IMR-90 (cell line): ENCODE data around the gene FOXC1. TPM values are rescaled to one million over a fixed set of nuclear protein-coding genes. Genes with fewer than 3 reads are reported as not detected.

Experiments
- ATAC-seq: fragments of 200-7000 bp; cut with Tn5 transposase; 2 replicates; pipeline ENCODE4 v1.9.1; 2020; ENCODE audit warnings: low read depth, mild to moderate bottlenecking, moderate library complexity
- BruUV-seq: library from RNA; stranded (reverse); fragments of 400-500 nt; replicated peaks from 2 replicates; lab custom pipeline; 2021; lab: Mats Ljungman, UMichigan
- CTCF ChIA-PET: fragments of 300-600 bp; formaldehyde crosslinking; extraction: SDS; loops from one replicate; lab custom pipeline; 2021; ENCODE audit warnings: antibody characterized with exemption; lab: Yijun Ruan, JAX
- POLR2A ChIA-PET: fragments of 300-600 bp; sonication (Branson Sonifier 250); formaldehyde crosslinking; loops from one replicate; lab custom pipeline; 2022; ENCODE audit warnings: antibody characterized with exemption; ENCODE audit not compliant: unreplicated experiment; lab: Charles Lee
- DNase-seq: peaks from one replicate; pipeline ENCODE4 v3.0.0; 2013
- H2AFZ ChIP-seq: replicated peaks from 2 replicates; pipeline ENCODE3; 2013; ENCODE audit warnings: low read length, mild to moderate bottlenecking; ENCODE audit not compliant: poor library complexity
- H2AK5ac ChIP-seq: 2 replicates; pipeline ENCODE4 v1.6.1; 2013; ENCODE audit warnings: low read depth, low read length, inconsistent platforms
- H2AK9ac ChIP-seq: replicated peaks from 2 replicates; pipeline ENCODE3; 2013; ENCODE audit warnings: mild to moderate bottlenecking, low read depth, low read length, moderate library complexity; ENCODE audit not compliant: poor library complexity
- H2BK120ac ChIP-seq: 2 replicates; pipeline ENCODE4 v1.6.1; 2013; ENCODE audit warnings: low read depth, low read length, inconsistent platforms
- H2BK15ac ChIP-seq: 3 replicates; pipeline ENCODE4 v1.6.1; 2013; ENCODE audit warnings: low read depth, low read length, inconsistent platforms
- H2BK20ac ChIP-seq: 2 replicates; pipeline ENCODE4 v1.6.1; 2013; ENCODE audit warnings: low read depth, mild to moderate bottlenecking, inconsistent platforms, low read length, moderate library complexity
- H2BK5ac ChIP-seq: 2 replicates; pipeline ENCODE4 v1.6.1; 2013; ENCODE audit warnings: mild to moderate bottlenecking, low read depth, low read length, inconsistent platforms; ENCODE audit not compliant: poor library complexity, severe bottlenecking
- H3K14ac ChIP-seq: replicated peaks from 2 replicates; pipeline ENCODE4 v1.6.1; 2013; ENCODE audit warnings: low read depth, low read length, inconsistent platforms
- H3K18ac ChIP-seq: 2 replicates; pipeline ENCODE4 v1.6.1; 2013; ENCODE audit warnings: low read depth, low read length, control low read depth
- H3K23ac ChIP-seq: 2 replicates; pipeline ENCODE4 v1.6.1; 2013; ENCODE audit warnings: low read depth, low read length, inconsistent platforms
- H3K27ac ChIP-seq: 2 replicates; pipeline ENCODE4 v1.5.1; 2013; ENCODE audit warnings: mild to moderate bottlenecking, control low read depth, low read length; ENCODE audit not compliant: insufficient read depth
- H3K27me3 ChIP-seq: 2 replicates; pipeline ENCODE4 v1.6.1; 2013; ENCODE audit warnings: low read length; ENCODE audit not compliant: control insufficient read depth, insufficient read depth
- H3K36me3 ChIP-seq: 2 replicates; pipeline ENCODE4 v1.6.1; 2013; ENCODE audit warnings: low read length, mixed read lengths; ENCODE audit not compliant: control insufficient read depth, insufficient read depth
- H3K4ac ChIP-seq: 2 replicates; pipeline ENCODE4 v1.6.1; 2013; ENCODE audit warnings: low read depth, low read length, inconsistent platforms
- H3K4me1 ChIP-seq: 2 replicates; pipeline ENCODE4 v1.6.1; 2013; ENCODE audit warnings: low read length, mixed read lengths; ENCODE audit not compliant: control insufficient read depth, insufficient read depth
- H3K4me2 ChIP-seq: 2 replicates; pipeline ENCODE4 v1.6.1; 2013; ENCODE audit warnings: low read depth, mild to moderate bottlenecking, control low read depth, low read length, moderate library complexity
- H3K4me3 ChIP-seq: 2 replicates; pipeline ENCODE4 v1.5.1; 2013; ENCODE audit warnings: low read depth, mild to moderate bottlenecking, control low read depth, low read length, moderate library complexity; ENCODE audit not compliant: insufficient read depth
- H3K56ac ChIP-seq: 2 replicates; pipeline ENCODE4 v1.6.1; 2013; ENCODE audit warnings: low read length, inconsistent platforms; ENCODE audit not compliant: insufficient read depth; ENCODE audit errors: extremely low read depth
- H3K79me1 ChIP-seq, 2 experiments: 2 replicates each; pipeline ENCODE4 v1.6.1; 2013; ENCODE audit warnings: low read length in 2 of 2, inconsistent platforms in 1 of 2, low read depth in 1 of 2
- H3K9ac ChIP-seq: 2 replicates; pipeline ENCODE4 v1.6.1; 2013; ENCODE audit warnings: low read depth, low read length, control low read depth
- H3K9me1 ChIP-seq: 2 replicates; pipeline ENCODE4 v1.6.1; 2013; ENCODE audit warnings: low read length, inconsistent platforms; ENCODE audit not compliant: insufficient read depth
- H3K9me3 ChIP-seq: 2 replicates; pipeline ENCODE4 v1.6.1; 2013; ENCODE audit warnings: low read length; ENCODE audit not compliant: control insufficient read depth, insufficient read depth
- H4K20me1 ChIP-seq: 2 replicates; pipeline ENCODE4 v1.6.1; 2013; ENCODE audit warnings: low read length, inconsistent platforms; ENCODE audit not compliant: insufficient read depth
- H4K5ac ChIP-seq: 2 replicates; pipeline ENCODE4 v1.6.1; 2013; ENCODE audit warnings: mild to moderate bottlenecking, low read depth, low read length, control low read depth
- H4K8ac ChIP-seq, 2 experiments: 2 replicates each; pipeline ENCODE4 v1.6.1; 2013; ENCODE audit warnings: low read depth in 2 of 2, low read length in 2 of 2, control low read depth in 1 of 2, inconsistent platforms in 1 of 2
- H4K91ac ChIP-seq: 2 replicates; pipeline ENCODE4 v1.6.1; 2013; ENCODE audit warnings: low read depth, low read length, inconsistent platforms; ENCODE audit not compliant: insufficient read depth
- BHLHE40 ChIP-seq: fragments of 150-350 bp; IDR thresholded peaks from 2 replicates; pipeline ENCODE4 v1.6.1; 2016; ENCODE audit warnings: mild to moderate bottlenecking, low read depth, low read length
- CEBPB ChIP-seq: IDR thresholded peaks from 2 replicates; pipeline ENCODE4 v1.6.1; 2012; ENCODE audit warnings: low read depth, low read length, improper control_type of control experiment
- CHD1 ChIP-seq: IDR thresholded peaks from 2 replicates; pipeline ENCODE4 v1.6.1; 2012; ENCODE audit warnings: low read depth, low read length, improper control_type of control experiment
- MAFK ChIP-seq: IDR thresholded peaks from 2 replicates; pipeline ENCODE4 v1.6.1; 2012; ENCODE audit warnings: low read depth, low read length, improper control_type of control experiment
- MAZ ChIP-seq: IDR thresholded peaks from 2 replicates; pipeline ENCODE4 v1.6.1; 2012; ENCODE audit warnings: low read depth, mild to moderate bottlenecking, low read length, improper control_type of control experiment, moderate library complexity, borderline replicate concordance
- MXI1 ChIP-seq: IDR thresholded peaks from 2 replicates; pipeline ENCODE4 v1.6.1; 2012; ENCODE audit warnings: low read depth, mild to moderate bottlenecking, low read length, moderate library complexity, borderline replicate concordance
- NFE2L2 ChIP-seq: fragments of 150-350 bp; IDR thresholded peaks from 2 replicates; pipeline ENCODE4 v1.6.1; 2016; ENCODE audit warnings: low read depth, mild to moderate bottlenecking, low read length
- POLR2A ChIP-seq: IDR thresholded peaks from 2 replicates; pipeline ENCODE4 v1.6.1; 2012; ENCODE audit warnings: mild to moderate bottlenecking, low read depth, low read length
- RAD21 ChIP-seq: IDR thresholded peaks from 2 replicates; pipeline ENCODE4 v1.6.1; 2012; ENCODE audit warnings: low read length, improper control_type of control experiment
- SMC3 ChIP-seq: fragments of 150-350 bp; IDR thresholded peaks from 2 replicates; pipeline ENCODE4 v1.6.1; 2016; ENCODE audit warnings: low read depth, mild to moderate bottlenecking, antibody characterized with exemption, low read length, moderate library complexity
- WGBS, 2 experiments: methylation state at CpG; one replicate each; pipeline versions ENCODE4 v1.1.5 to v1.1.7; 2013; ENCODE audit warnings: missing lambda C conversion rate in 2 of 2; ENCODE audit not compliant: insufficient read length in 1 of 2; ENCODE audit errors: extremely low coverage in 2 of 2; 5-methylcytosine and 5-hydroxymethylcytosine counted together
- dilution Hi-C: fragments of 300-500 bp; cut with HindIII; formaldehyde crosslinking; loops from one replicate; pipeline ENCODE4 v1.14.3; 2018; ENCODE audit warnings: low sequenced_read_pairs; ENCODE audit not compliant: unreplicated experiment
- in situ Hi-C: fragments of 300-500 bp; cut with MboI; formaldehyde crosslinking; loops from 3 replicates; pipeline ENCODE4 v1.14.3; 2019; ENCODE audit warnings: low sequenced_read_pairs, inconsistent platforms, mixed read lengths
- intact Hi-C: fragments of 100-400 bp; cut with micrococcal nuclease; formaldehyde crosslinking; loops from 2 replicates; pipeline ENCODE4 v1.10.0; 2022
- polyA plus RNA-seq, 3 experiments: library from polyadenylated mRNA; depleted of rRNA; stranded (reverse); fragments of >200 nt; gene quantifications; 2 replicates each; pipeline ENCODE4 v1.2.3, GENCODE V29; 2012; ENCODE audit warnings: low replicate concordance in 1 of 3
- total RNA-seq: library from RNA; depleted of rRNA; stranded (reverse); fragments of >200 nt; gene quantifications from 2 replicates; pipeline ENCODE4 v1.2.3, GENCODE V29; 2012
- TF ChIP-seq, protein P1 (sequence below): conservative IDR thresholded peaks from 2 replicates; pipeline ENCODE4 v1.5.1; 2012; ENCODE audit warnings: mild to moderate bottlenecking, low read depth, low read length, improper control_type of control experiment

The FOXC1 gene
- total and polyA plus RNA-seq, 2 of the 4 experiments (the other 2 are of a cell fraction): 1.3 to 4.0 TPM

DNA sequence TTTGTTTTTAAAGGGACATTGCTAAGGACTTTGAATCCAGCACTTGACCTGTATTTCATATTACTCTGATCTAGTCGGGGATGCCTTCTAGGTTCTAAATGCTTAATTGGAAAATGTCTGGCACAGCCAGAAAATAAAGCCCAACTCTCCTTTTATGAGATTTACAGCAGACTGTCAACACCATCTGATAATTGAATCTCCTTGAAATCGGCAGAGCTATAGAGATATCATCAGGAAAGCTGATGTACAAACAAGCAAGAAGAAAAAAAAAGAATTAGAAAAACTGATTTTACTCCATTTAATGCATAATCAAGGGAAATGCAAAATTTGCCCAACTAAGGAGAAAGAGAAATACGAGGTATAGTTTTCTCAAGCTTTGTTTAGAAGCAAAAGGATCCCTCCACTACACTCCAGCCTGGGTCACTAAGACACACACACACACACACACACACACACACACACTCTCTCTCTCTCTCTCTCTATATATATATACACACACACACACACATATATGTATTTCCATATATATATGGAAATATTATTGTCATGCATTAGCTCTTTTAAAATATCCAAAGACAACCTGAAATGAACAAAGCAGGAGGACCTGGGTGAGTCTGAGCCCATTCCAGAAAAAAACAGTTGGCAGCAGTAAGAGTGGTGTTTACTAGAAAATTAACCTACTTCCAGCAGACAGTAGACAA is 9.5 kb upstream of the FOXC1 start:
- TF ChIP-seq RAD21 (no peak), CHD1 (no peak), CEBPB (no peak), SMC3 (no peak), NFE2L2 (no peak), POLR2A (no peak), MAFK (no peak), MXI1 (no peak), BHLHE40 (no peak), MAZ (no peak)
- TF ChIP-seq, protein P1, sequence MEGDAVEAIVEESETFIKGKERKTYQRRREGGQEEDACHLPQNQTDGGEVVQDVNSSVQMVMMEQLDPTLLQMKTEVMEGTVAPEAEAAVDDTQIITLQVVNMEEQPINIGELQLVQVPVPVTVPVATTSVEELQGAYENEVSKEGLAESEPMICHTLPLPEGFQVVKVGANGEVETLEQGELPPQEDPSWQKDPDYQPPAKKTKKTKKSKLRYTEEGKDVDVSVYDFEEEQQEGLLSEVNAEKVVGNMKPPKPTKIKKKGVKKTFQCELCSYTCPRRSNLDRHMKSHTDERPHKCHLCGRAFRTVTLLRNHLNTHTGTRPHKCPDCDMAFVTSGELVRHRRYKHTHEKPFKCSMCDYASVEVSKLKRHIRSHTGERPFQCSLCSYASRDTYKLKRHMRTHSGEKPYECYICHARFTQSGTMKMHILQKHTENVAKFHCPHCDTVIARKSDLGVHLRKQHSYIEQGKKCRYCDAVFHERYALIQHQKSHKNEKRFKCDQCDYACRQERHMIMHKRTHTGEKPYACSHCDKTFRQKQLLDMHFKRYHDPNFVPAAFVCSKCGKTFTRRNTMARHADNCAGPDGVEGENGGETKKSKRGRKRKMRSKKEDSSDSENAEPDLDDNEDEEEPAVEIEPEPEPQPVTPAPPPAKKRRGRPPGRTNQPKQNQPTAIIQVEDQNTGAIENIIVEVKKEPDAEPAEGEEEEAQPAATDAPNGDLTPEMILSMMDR: no peak
- DNase-seq (no peak), ATAC-seq (no peak)
- no peaks in the 10 kb centered on the region for H3K79me1 ChIP-seq
- H3K36me3 ChIP-seq: no peaks in the 10 kb centered on the region
- no peak overlapping the region for H3K14ac ChIP-seq
- no peak overlapping the region for H3K9ac ChIP-seq
- no peak overlapping the region for H2BK15ac ChIP-seq
- H3K27me3 ChIP-seq: peaks cover 11% of the 10 kb centered on the region; the same call in 1 of the 2 replicates
- no peak overlapping the region for H4K8ac ChIP-seq
- no peak overlapping the region for H3K4me3 ChIP-seq
- no peak overlapping the region for H2BK5ac ChIP-seq
- no peak overlapping the region for H3K4ac ChIP-seq
- no peak overlapping the region for H3K27ac ChIP-seq
- no peaks in the 10 kb centered on the region for H4K20me1 ChIP-seq
- no peak overlapping the region for H2BK120ac ChIP-seq
- H4K91ac ChIP-seq: no peak overlapping the region
- no peak overlapping the region for H2AFZ ChIP-seq
- H3K4me2 ChIP-seq: no peak overlapping the region
- intact Hi-C loops: loop anchor here (5.0 kb wide), 1 partner anchor 642 kb away; no protein-coding TSS in a partner anchor
- no peaks in the 10 kb centered on the region for H3K9me3 ChIP-seq
- H3K9me1 ChIP-seq: no peaks in the 10 kb centered on the region
- ChIA-PET CTCF (interaction anchor here (0.8 kb wide), 1 partner anchor 504 kb away, joined by 3 read pairs; no protein-coding TSS in a partner anchor), POLR2A (no interaction called here)
- no peak overlapping the region for H3K23ac ChIP-seq
- no peak overlapping the region for H3K18ac ChIP-seq
- H2AK5ac ChIP-seq: no peak overlapping the region
- no peak overlapping the region for H2AK9ac ChIP-seq
- no peak overlapping the region for H4K5ac ChIP-seq
- WGBS, 2 experiments: no CpG with 5 or more reads among the region's 3 CpGs
- H3K4me1 ChIP-seq: peaks cover 11% of the 10 kb centered on the region
- H3K56ac ChIP-seq: no peak overlapping the region
- in situ Hi-C loops: loop anchor here (5.0 to 10.0 kb wide), 2 partner anchors 585 to 752 kb away; no protein-coding TSS in a partner anchor
- dilution Hi-C loops: no loop called here
- BruUV-seq: no TSS peak
- no peak overlapping the region for H2BK20ac ChIP-seq
